PC-3 (cell line): ENCODE data around the gene CALHM6. TPM values are rescaled to one million over a fixed set of nuclear protein-coding genes. Genes with fewer than 3 reads are reported as not detected.
A peak's percentile ranks its signal among the peaks of the same experiment; 100 is the strongest.

ENCODE experiments used
- ATAC-seq: fragments of 200-7000 bp; cut with Tn5 transposase; 2 replicates; pipeline ENCODE4 v1.9.1; 2020; ENCODE audit warnings: mild to moderate bottlenecking, moderate library complexity
- BruUV-seq: library from RNA; stranded (reverse); fragments of 400-500 nt; replicated peaks from 2 replicates; lab custom pipeline; 2021; lab: Mats Ljungman, UMichigan
- CTCF ChIA-PET: fragments of 300-600 bp; sonication (Branson Sonifier 250); formaldehyde crosslinking; loops from one replicate; lab custom pipeline; 2022; ENCODE audit warnings: antibody characterized with exemption; lab: Charles Lee
- POLR2A ChIA-PET: fragments of 300-600 bp; sonication (Branson Sonifier 250); formaldehyde crosslinking; loops from one replicate; lab custom pipeline; 2022; ENCODE audit warnings: antibody characterized with exemption; ENCODE audit not compliant: unreplicated experiment; lab: Charles Lee
- DNase-seq: peaks from one replicate; pipeline ENCODE4 v3.0.0-alpha.2; 2015
- H2AFZ ChIP-seq: fragments of 300-600 bp; sonication (generic); 2 replicates; pipeline ENCODE4 v1.6.0; 2016; ENCODE audit warnings: antibody characterized with exemption, low read length
- H3F3A ChIP-seq: fragments of 300-600 bp; sonication (generic); one replicate; pipeline ENCODE4 v1.6.0; 2017; ENCODE audit warnings: antibody characterized with exemption, low read length, control low read depth, mild to moderate bottlenecking; ENCODE audit not compliant: unreplicated experiment
- H3K27ac ChIP-seq: fragments of 300-600 bp; sonication (generic); 2 replicates; pipeline ENCODE4 v1.5.1; 2016; ENCODE audit warnings: mild to moderate bottlenecking, low read length
- H3K27me3 ChIP-seq: fragments of 300-600 bp; sonication (generic); 2 replicates; pipeline ENCODE4 v1.6.1; 2016; ENCODE audit warnings: low read length, mixed read lengths
- H3K36me3 ChIP-seq: fragments of 300-600 bp; sonication (generic); 2 replicates; pipeline ENCODE4 v1.6.1; 2016; ENCODE audit warnings: low read depth, mixed run types, low read length, mixed read lengths
- H3K4me1 ChIP-seq: fragments of 300-600 bp; sonication (generic); 2 replicates; pipeline ENCODE4 v1.5.1; 2016; ENCODE audit warnings: low read length; ENCODE audit not compliant: insufficient read depth
- H3K4me2 ChIP-seq: fragments of 300-600 bp; sonication (generic); 2 replicates; pipeline ENCODE4 v1.6.0; 2016; ENCODE audit warnings: low read length
- H3K4me3 ChIP-seq: fragments of 300-600 bp; sonication (generic); 2 replicates; pipeline ENCODE4 v1.5.1; 2016; ENCODE audit warnings: mild to moderate bottlenecking, low read length, mixed read lengths
- H3K79me2 ChIP-seq: fragments of 300-600 bp; sonication (generic); 2 replicates; pipeline ENCODE4 v1.6.1; 2017; ENCODE audit warnings: low read length, mixed read lengths
- H3K9ac ChIP-seq: fragments of 300-600 bp; sonication (generic); 2 replicates; pipeline ENCODE4 v1.6.0; 2016; ENCODE audit warnings: mild to moderate bottlenecking, low read length
- H3K9me2 ChIP-seq: fragments of 300-600 bp; sonication (generic); replicated peaks from 2 replicates; pipeline ENCODE4 v1.6.1; 2016; ENCODE audit warnings: mixed run types, low read length, mixed read lengths
- H3K9me3 ChIP-seq: fragments of 300-600 bp; sonication (generic); 2 replicates; pipeline ENCODE4 v1.6.1; 2016; ENCODE audit warnings: low read length, mixed read lengths
- H4K20me1 ChIP-seq: fragments of 300-600 bp; sonication (generic); 2 replicates; pipeline ENCODE4 v1.6.1; 2016; ENCODE audit warnings: low read length, mixed read lengths
- CTCF ChIP-seq: fragments of 300-600 bp; sonication (generic); conservative IDR thresholded peaks from 2 replicates; pipeline ENCODE4 v1.5.1; 2017; ENCODE audit warnings: antibody characterized with exemption, low read depth, mild to moderate bottlenecking, low read length
- EZH2 ChIP-seq: fragments of 300-600 bp; sonication (generic); IDR thresholded peaks from one replicate; pipeline ENCODE4 v1.6.1; 2017; ENCODE audit warnings: antibody characterized with exemption, mild to moderate bottlenecking, low read length; ENCODE audit not compliant: unreplicated experiment
- EZH2phosphoT487 ChIP-seq: fragments of 300-600 bp; sonication (generic); IDR thresholded peaks from 2 replicates; pipeline ENCODE4 v1.6.1; 2018; ENCODE audit warnings: mild to moderate bottlenecking, antibody characterized with exemption, low read length, borderline replicate concordance
- intact Hi-C: fragments of 100-400 bp; cut with micrococcal nuclease; formaldehyde crosslinking; loops from 2 replicates; pipeline ENCODE4 v1.9.0; 2023
- total RNA-seq: library from RNA; depleted of rRNA; stranded (reverse); fragments of >200 nt; gene quantifications from 2 replicates; pipeline ENCODE4 v1.2.3, GENCODE V29; 2014

CALHM6 gene
- total RNA-seq, 1 experiment from 2014 or later = not detected

- Histone ChIP-seq H3K79me2 (no peaks in the 10 kb centered on the region), H3K4me3 (no peak overlapping the region), H3F3A (peaks cover 5% of the 10 kb centered on the region), H3K27ac (no peak overlapping the region), H3K4me2 (no peak overlapping the region), H3K36me3 (no peaks in the 10 kb centered on the region), H4K20me1 (no peaks in the 10 kb centered on the region), H3K9me3 (no peaks in the 10 kb centered on the region), H3K9ac (no peak overlapping the region), H3K9me2 (no peaks in the 10 kb centered on the region), H3K4me1 (peaks cover 27% of the 10 kb centered on the region), H3K27me3 (no peaks in the 10 kb centered on the region), H2AFZ (no peak overlapping the region)
- CTCF ChIA-PET = no interaction called here
- BruUV-seq = no TSS peak
- intact Hi-C loops = no loop called here
- ATAC-seq (no peak), DNase-seq (no peak)
- POLR2A ChIA-PET = no interaction called here
- TF ChIP-seq EZH2 = no peak
- no peak for TF ChIP-seq CTCF
- no peak for TF ChIP-seq EZH2phosphoT487
Measured at GRCh38 chr6:116444575-116444974, 16.6 kb upstream of the CALHM6 start.

GRCh38 chr6:116445102-116445501 lies 16.1 kb upstream of the CALHM6 start:
- no peak overlapping the region for H3K27ac ChIP-seq
- DNase-seq (no peak), ATAC-seq (no peak)
- H3K27me3 ChIP-seq = no peaks in the 10 kb centered on the region
- peaks cover 5% of the 10 kb centered on the region for H3F3A ChIP-seq
- H3K79me2 ChIP-seq = no peaks in the 10 kb centered on the region
- H3K4me2 ChIP-seq = no peak overlapping the region
- H3K9me3 ChIP-seq = no peaks in the 10 kb centered on the region
- no peak overlapping the region for H2AFZ ChIP-seq
- no peak for TF ChIP-seq CTCF
- no peak for TF ChIP-seq EZH2
- no peak for TF ChIP-seq EZH2phosphoT487
- no TSS peak for BruUV-seq
- H3K36me3 ChIP-seq = no peaks in the 10 kb centered on the region
- ChIA-PET POLR2A (no interaction called here), CTCF (no interaction called here)
- H4K20me1 ChIP-seq = no peaks in the 10 kb centered on the region
- H3K4me3 ChIP-seq = no peak overlapping the region
- intact Hi-C loops = loop anchor here (5.0 kb wide), 1 partner anchor 158 kb away; no protein-coding TSS in a partner anchor
- H3K9ac ChIP-seq = no peak overlapping the region
- H3K9me2 ChIP-seq = no peaks in the 10 kb centered on the region
- peaks cover 27% of the 10 kb centered on the region for H3K4me1 ChIP-seq

GRCh38 chr6:116446399-116446798 lies 14.8 kb upstream of the CALHM6 start:
- BruUV-seq = no TSS peak
- DNase-seq = peak; percentile 52
- peaks cover 5% of the 10 kb centered on the region for H3F3A ChIP-seq
- H3K27ac ChIP-seq = peak overlapping the region; percentile 80
- H3K36me3 ChIP-seq = no peaks in the 10 kb centered on the region
- ChIA-PET POLR2A (interaction anchor here (0.6 kb wide), 2 partner anchors 75 to 192 kb away, joined by 4 to 7 read pairs; no protein-coding TSS in a partner anchor), CTCF (interaction anchor here (0.6 to 0.8 kb wide), 3 partner anchors 65 to 176 kb away, joined by 3 read pairs; partner anchors contain the start of gene CALHM5)
- intact Hi-C loops = loop anchor here (5.0 kb wide), 1 partner anchor 159 kb away; no protein-coding TSS in a partner anchor
- H3K27me3 ChIP-seq = no peaks in the 10 kb centered on the region
- peak; percentile 61 for ATAC-seq
- TF ChIP-seq EZH2 (no peak), CTCF (no peak), EZH2phosphoT487 (no peak)
- no peaks in the 10 kb centered on the region for H4K20me1 ChIP-seq
- 0 out of 2 replicates have a peak overlapping the region, but pooled peaks have one; percentile 15 for H3K4me3 ChIP-seq
- no peaks in the 10 kb centered on the region for H3K9me2 ChIP-seq
- peak overlapping the region; percentile 64 for H3K4me2 ChIP-seq
- H3K9me3 ChIP-seq = no peaks in the 10 kb centered on the region
- no peak overlapping the region for H2AFZ ChIP-seq
- peaks cover 27% of the 10 kb centered on the region for H3K4me1 ChIP-seq
- H3K9ac ChIP-seq = peak overlapping the region; percentile 9; the same call in 1 of the 2 replicates
- H3K79me2 ChIP-seq = no peaks in the 10 kb centered on the region
